Measurements from ENCODE around the gene SLC22A14. TPM values are rescaled to one million over a fixed set of nuclear protein-coding genes. Genes with fewer than 3 reads are reported as not detected.

SLC22A14 gene
- total and polyA plus RNA-seq, 8 donors: 0.12 to 0.35 (median 0.14) TPM; not detected in 4

DNA sequence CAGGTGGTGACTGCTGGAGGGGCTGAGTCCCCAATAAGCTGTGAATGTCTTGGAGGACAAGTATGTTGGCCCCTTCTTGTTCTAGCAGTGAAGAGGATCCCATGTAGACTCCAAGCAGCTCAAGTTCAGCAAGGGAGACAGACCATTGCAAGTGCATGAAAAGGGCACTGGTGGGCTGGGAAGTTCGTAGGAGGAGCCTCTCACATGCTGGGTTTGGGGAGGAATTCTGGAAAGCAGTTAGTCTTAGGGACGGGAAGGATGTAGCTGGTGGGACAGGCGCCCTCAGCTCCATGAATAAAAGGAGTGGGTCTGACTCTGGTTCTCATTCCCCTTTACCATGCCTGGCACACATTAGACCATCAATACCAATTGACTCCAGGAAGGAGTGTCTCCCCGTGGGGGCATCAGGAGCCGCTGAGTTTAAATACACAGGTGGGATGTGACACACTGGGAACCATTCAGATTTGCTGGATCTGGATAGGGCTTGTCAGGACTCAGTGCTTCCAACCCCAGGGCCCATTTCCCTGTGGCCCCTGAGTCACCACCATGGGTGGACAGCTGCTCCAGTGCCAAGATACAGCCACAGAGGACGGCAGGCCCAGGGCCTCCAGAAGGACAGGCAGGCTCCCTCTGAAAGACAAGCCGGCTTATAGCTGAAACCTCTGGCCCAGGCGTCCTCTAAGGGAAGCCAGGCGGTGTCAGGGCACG lies 63.9 kb downstream of the SLC22A14 start:
- 42 to 43% methylated on average over 10 of the region's 10 CpGs for WGBS, 2 donors
- H3K36me3 ChIP-seq: no peaks in the 10 kb centered on the region
- ATAC-seq (peak; percentile 31 to 57 (median 42)), FAIRE-seq (no peak), DNase-seq (no peak)
- no peaks in the 10 kb centered on the region for H3K27me3 ChIP-seq
- peak overlapping the region in 2 of 4 donors; percentile 77 to 88 for H3K4me3 ChIP-seq
- peak overlapping the region in 2 of 4 donors; percentile 48 to 54 for H3K27ac ChIP-seq
- no peak for TF ChIP-seq CTCF (IDR thresholded peaks at IDR 0.05)
- H3K4me1 ChIP-seq: peaks cover 0 to 3% (median 0%) of the 10 kb centered on the region in 3 donors
- intact Hi-C loops (cut with DNase I): loop anchor here in 1 of 3 donors (5.0 kb wide), 1 partner anchor 131 kb away; no protein-coding TSS in a partner anchor
- no peaks in the 10 kb centered on the region for H3K9me3 ChIP-seq

GRCh38 chr3:38346587-38347410 lies 64.7 kb downstream of the SLC22A14 start, which contains the start of gene XYLB:
Gene XYLB (plus strand): TSS chr3:38346785. CDS start chr3:38346869, 84 bp downstream.
- peak; percentile 66 to 84 (median 74) for TF ChIP-seq CTCF (IDR thresholded peaks at IDR 0.05)
- no peak for FAIRE-seq
- peak; percentile 97 to 100 (median 98) for ATAC-seq

GRCh38 chr3:38347421-38348200 lies 65.5 kb downstream of the SLC22A14 start:
- peak in 2 of 6 donors; percentile 13 to 18 for DNase-seq
- Histone ChIP-seq H3K4me1 (peaks cover 0 to 3% (median 0%) of the 10 kb centered on the region in 3 donors), H3K9me3 (no peaks in the 10 kb centered on the region), H3K36me3 (no peaks in the 10 kb centered on the region), H3K27ac (peak overlapping the region in 1 of 4 donors; percentile 54), H3K4me3 (peak overlapping the region; percentile 56 to 88 (median 82)), H3K27me3 (no peaks in the 10 kb centered on the region)
- whole genome bisulfite sequencing, 2 donors: 47 to 51% methylated on average over 19 of the region's 19 CpGs
- no peak for TF ChIP-seq CTCF (IDR thresholded peaks at IDR 0.05)
- ATAC-seq: peak; percentile 10 to 24 (median 16)
- intact Hi-C loops (cut with DNase I): loop anchor here in 1 of 3 donors (5.0 kb wide), 1 partner anchor 130 kb away; no protein-coding TSS in a partner anchor
- no peak for FAIRE-seq

More at GRCh38 chr3:38346587-38347410, 64.7 kb downstream of the SLC22A14 start, which contains the start of gene XYLB:
- H3K36me3 ChIP-seq: no peaks in the 10 kb centered on the region
- no peaks in the 10 kb centered on the region for H3K27me3 ChIP-seq
- peak within 1 kb of the TSS; percentile 56 to 88 (median 82) for H3K4me3 ChIP-seq
- intact Hi-C loops (cut with DNase I): loop anchor here in 1 of 3 donors (5.0 kb wide), 1 partner anchor 131 kb away; no protein-coding TSS in a partner anchor
- peaks cover 0 to 3% (median 0%) of the 10 kb centered on the region in 3 donors for H3K4me1 ChIP-seq
- peak within 1 kb of the TSS in 3 of 4 donors; percentile 4 to 54 (median 48) for H3K27ac ChIP-seq
- 0 to 1% methylated on average over 41 to 85 of the region's 85 CpGs for WGBS, 2 donors
- DNase-seq: peak; percentile 84 to 97 (median 91)
- H3K9me3 ChIP-seq: no peaks in the 10 kb centered on the region

DNA sequence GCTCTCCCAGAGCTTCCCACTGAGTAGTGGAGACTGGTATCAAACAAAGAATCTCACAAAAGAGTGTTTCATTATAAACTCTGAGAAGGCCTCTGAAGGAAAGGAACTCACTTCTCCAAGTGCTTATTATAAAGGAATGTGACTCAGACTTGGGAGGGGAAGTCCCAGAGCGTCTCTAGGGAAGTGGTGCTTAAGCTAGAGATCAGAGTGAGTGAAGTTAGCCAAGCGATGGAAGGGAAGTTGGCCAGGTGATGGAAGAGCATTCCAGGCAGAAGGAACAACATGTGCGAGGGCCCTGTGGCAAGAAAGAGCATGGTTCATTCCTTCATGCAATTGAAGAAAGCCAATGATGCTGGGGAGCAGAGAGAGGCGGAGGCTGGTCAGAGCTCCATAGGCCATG lies 66.8 kb downstream of the SLC22A14 start:
- 91 to 94% methylated on average over 4 of the region's 4 CpGs for WGBS, 2 donors
- Histone ChIP-seq H3K36me3 (no peaks in the 10 kb centered on the region), H3K27ac (no peak overlapping the region), H3K9me3 (no peaks in the 10 kb centered on the region), H3K4me3 (no peak overlapping the region), H3K27me3 (no peaks in the 10 kb centered on the region), H3K4me1 (peaks cover 0 to 3% (median 0%) of the 10 kb centered on the region in 3 donors)
- FAIRE-seq: no peak
- TF ChIP-seq CTCF (IDR thresholded peaks at IDR 0.05): no peak
- ATAC-seq: no peak
- no peak for DNase-seq
- intact Hi-C loops (cut with DNase I): loop anchor here in 1 of 3 donors (5.0 kb wide), 1 partner anchor 128 kb away; no protein-coding TSS in a partner anchor
